Breast epithelium (tissue), 3 donors: Measurements from ENCODE around the gene CSNK1E.

Experiments used
- CTCF ChIP-seq, 3 donors: fragments of 450-650 bp; IDR thresholded peaks; one replicate each; pipeline ENCODE4 v1.5.1; 2016 to 2017; ENCODE audit warnings: antibody characterized with exemption in 3 of 3, mild to moderate bottlenecking in 3 of 3, moderate library complexity in 3 of 3
- POLR2AphosphoS5 ChIP-seq, 3 donors: sonication (generic); formaldehyde crosslinking; IDR thresholded peaks; one replicate each; pipeline ENCODE4 v1.6.1; 2017; ENCODE audit warnings: antibody characterized with exemption in 3 of 3

DNA sequence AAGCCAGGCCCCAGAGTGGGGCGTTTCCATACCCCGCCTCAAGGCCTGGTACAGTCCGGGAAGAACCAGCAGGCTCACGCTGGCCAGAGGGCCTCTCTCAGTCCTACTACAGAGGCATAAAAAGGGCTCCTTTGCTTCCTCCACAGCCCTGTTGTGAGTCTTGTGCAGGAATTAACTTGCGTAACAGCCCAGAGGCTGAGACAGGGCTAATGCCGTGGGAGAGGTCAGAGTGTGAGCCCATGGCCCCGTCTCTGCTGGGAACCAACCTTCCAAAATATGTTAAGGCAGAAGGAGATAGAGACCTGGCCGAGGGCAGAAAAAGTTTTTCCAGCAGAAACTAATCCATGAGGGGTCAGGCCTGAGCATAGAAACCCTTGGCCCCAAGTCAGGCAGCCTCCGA lies 24.5 kb downstream of the CSNK1E start:
- TF ChIP-seq CTCF (IDR thresholded peaks at IDR 0.05), result no peak
- no peak for TF ChIP-seq POLR2AphosphoS5 (IDR thresholded peaks at IDR 0.05)
